ENCODE results near the gene ZNF407.

DNA sequence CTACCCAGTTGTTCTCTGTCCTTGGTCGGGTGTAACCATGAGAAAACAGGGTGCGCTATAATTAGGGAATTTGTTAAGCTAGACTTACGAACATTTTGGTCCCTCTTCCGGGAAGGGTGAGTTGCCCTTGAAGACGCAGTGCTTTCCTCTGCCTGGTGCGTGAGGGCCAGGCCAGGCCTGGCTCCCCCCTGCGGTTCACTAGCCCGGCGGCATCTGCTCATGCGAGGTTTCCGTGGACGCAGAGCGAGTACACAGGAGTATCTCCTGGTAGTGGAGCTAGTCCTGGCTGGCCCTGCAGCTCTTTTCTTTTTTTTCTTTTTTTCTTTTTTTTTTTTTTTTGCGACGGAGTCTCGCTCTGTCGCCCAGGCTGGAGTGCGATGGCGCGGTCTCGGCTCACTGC lies 462.5 kb downstream of the ZNF407 start:
- TF ChIP-seq HOXD13 (CRISPR knock-in tag; IDR thresholded peaks at IDR 0.05; ENCODE audit: borderline replicate concordance), result no peak
- TF ChIP-seq, protein P1, sequence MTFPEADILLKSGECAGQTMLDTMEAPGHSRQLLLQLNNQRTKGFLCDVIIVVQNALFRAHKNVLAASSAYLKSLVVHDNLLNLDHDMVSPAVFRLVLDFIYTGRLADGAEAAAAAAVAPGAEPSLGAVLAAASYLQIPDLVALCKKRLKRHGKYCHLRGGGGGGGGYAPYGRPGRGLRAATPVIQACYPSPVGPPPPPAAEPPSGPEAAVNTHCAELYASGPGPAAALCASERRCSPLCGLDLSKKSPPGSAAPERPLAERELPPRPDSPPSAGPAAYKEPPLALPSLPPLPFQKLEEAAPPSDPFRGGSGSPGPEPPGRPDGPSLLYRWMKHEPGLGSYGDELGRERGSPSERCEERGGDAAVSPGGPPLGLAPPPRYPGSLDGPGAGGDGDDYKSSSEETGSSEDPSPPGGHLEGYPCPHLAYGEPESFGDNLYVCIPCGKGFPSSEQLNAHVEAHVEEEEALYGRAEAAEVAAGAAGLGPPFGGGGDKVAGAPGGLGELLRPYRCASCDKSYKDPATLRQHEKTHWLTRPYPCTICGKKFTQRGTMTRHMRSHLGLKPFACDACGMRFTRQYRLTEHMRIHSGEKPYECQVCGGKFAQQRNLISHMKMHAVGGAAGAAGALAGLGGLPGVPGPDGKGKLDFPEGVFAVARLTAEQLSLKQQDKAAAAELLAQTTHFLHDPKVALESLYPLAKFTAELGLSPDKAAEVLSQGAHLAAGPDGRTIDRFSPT (tag by site-specific recombination; IDR thresholded peaks at IDR 0.05), result no peak
- no peak for TF ChIP-seq ZNF302 (tag by site-specific recombination; IDR thresholded peaks at IDR 0.05; ENCODE audit: low read depth)
- TF ChIP-seq FEZF1 (tag by site-specific recombination; IDR thresholded peaks at IDR 0.05), result no peak
- TF ChIP-seq GLIS2 (tag by site-specific recombination; IDR thresholded peaks at IDR 0.05), result no peak
- TF ChIP-seq, protein P2, sequence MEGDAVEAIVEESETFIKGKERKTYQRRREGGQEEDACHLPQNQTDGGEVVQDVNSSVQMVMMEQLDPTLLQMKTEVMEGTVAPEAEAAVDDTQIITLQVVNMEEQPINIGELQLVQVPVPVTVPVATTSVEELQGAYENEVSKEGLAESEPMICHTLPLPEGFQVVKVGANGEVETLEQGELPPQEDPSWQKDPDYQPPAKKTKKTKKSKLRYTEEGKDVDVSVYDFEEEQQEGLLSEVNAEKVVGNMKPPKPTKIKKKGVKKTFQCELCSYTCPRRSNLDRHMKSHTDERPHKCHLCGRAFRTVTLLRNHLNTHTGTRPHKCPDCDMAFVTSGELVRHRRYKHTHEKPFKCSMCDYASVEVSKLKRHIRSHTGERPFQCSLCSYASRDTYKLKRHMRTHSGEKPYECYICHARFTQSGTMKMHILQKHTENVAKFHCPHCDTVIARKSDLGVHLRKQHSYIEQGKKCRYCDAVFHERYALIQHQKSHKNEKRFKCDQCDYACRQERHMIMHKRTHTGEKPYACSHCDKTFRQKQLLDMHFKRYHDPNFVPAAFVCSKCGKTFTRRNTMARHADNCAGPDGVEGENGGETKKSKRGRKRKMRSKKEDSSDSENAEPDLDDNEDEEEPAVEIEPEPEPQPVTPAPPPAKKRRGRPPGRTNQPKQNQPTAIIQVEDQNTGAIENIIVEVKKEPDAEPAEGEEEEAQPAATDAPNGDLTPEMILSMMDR (tag by site-specific recombination; IDR thresholded peaks at IDR 0.05), result no peak
- TF ChIP-seq, protein P3, sequence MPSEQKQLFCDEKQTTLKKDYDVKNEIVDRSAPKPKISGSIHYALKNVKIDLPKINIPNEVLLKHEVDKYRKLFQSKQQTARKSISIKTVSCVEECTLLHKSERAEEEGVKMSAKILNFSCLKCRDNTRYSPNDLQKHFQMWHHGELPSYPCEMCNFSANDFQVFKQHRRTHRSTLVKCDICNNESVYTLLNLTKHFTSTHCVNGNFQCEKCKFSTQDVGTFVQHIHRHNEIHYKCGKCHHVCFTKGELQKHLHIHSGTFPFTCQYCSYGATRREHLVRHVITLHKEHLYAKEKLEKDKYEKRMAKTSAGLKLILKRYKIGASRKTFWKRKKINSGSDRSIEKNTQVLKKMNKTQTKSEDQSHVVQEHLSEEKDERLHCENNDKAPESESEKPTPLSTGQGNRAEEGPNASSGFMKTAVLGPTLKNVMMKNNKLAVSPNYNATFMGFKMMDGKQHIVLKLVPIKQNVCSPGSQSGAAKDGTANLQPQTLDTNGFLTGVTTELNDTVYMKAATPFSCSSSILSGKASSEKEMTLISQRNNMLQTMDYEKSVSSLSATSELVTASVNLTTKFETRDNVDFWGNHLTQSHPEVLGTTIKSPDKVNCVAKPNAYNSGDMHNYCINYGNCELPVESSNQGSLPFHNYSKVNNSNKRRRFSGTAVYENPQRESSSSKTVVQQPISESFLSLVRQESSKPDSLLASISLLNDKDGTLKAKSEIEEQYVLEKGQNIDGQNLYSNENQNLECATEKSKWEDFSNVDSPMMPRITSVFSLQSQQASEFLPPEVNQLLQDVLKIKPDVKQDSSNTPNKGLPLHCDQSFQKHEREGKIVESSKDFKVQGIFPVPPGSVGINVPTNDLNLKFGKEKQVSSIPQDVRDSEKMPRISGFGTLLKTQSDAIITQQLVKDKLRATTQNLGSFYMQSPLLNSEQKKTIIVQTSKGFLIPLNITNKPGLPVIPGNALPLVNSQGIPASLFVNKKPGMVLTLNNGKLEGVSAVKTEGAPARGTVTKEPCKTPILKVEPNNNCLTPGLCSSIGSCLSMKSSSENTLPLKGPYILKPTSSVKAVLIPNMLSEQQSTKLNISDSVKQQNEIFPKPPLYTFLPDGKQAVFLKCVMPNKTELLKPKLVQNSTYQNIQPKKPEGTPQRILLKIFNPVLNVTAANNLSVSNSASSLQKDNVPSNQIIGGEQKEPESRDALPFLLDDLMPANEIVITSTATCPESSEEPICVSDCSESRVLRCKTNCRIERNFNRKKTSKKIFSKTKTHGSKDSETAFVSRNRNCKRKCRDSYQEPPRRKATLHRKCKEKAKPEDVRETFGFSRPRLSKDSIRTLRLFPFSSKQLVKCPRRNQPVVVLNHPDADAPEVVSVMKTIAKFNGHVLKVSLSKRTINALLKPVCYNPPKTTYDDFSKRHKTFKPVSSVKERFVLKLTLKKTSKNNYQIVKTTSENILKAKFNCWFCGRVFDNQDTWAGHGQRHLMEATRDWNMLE (tag by site-specific recombination; conservative IDR thresholded peaks at IDR 0.05; ENCODE audit: low read depth), result no peak
- no peak for TF ChIP-seq ZNF184 (tag by site-specific recombination; IDR thresholded peaks at IDR 0.05)
- TF ChIP-seq HOXA7 (CRISPR knock-in tag; IDR thresholded peaks at IDR 0.05; ENCODE audit: borderline replicate concordance), result no peak
- TF ChIP-seq ZXDB (tag by site-specific recombination; IDR thresholded peaks at IDR 0.05), result no peak
- TF ChIP-seq, protein P4, sequence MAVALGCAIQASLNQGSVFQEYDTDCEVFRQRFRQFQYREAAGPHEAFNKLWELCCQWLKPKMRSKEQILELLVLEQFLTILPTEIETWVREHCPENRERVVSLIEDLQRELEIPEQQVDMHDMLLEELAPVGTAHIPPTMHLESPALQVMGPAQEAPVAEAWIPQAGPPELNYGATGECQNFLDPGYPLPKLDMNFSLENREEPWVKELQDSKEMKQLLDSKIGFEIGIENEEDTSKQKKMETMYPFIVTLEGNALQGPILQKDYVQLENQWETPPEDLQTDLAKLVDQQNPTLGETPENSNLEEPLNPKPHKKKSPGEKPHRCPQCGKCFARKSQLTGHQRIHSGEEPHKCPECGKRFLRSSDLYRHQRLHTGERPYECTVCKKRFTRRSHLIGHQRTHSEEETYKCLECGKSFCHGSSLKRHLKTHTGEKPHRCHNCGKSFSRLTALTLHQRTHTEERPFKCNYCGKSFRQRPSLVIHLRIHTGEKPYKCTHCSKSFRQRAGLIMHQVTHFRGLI (tag by site-specific recombination; IDR thresholded peaks at IDR 0.05), result no peak
- no peak for TF ChIP-seq SCRT2 (tag by site-specific recombination; IDR thresholded peaks at IDR 0.05)
- TF ChIP-seq, protein P5, sequence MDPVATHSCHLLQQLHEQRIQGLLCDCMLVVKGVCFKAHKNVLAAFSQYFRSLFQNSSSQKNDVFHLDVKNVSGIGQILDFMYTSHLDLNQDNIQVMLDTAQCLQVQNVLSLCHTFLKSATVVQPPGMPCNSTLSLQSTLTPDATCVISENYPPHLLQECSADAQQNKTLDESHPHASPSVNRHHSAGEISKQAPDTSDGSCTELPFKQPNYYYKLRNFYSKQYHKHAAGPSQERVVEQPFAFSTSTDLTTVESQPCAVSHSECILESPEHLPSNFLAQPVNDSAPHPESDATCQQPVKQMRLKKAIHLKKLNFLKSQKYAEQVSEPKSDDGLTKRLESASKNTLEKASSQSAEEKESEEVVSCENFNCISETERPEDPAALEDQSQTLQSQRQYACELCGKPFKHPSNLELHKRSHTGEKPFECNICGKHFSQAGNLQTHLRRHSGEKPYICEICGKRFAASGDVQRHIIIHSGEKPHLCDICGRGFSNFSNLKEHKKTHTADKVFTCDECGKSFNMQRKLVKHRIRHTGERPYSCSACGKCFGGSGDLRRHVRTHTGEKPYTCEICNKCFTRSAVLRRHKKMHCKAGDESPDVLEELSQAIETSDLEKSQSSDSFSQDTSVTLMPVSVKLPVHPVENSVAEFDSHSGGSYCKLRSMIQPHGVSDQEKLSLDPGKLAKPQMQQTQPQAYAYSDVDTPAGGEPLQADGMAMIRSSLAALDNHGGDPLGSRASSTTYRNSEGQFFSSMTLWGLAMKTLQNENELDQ (tag by site-specific recombination; IDR thresholded peaks at IDR 0.05; ENCODE audit: low read depth), result no peak

Measured in HEK293 (cell line).